Stimulated activated CD8-positive, alpha-beta memory T cell treated with anti-CD3 and anti-CD28 coated beads, Interleukin-2, amount 100 ng/mL, for 1 hour (primary cell): ENCODE data around the gene NOS3.

Source experiments
- DNase-seq, 2 donors: peaks; one replicate each; pipeline ENCODE4 v3.0.0-alpha.2; 2020; ENCODE audit warnings: low read depth in 2 of 2

NOS3 gene

DNA sequence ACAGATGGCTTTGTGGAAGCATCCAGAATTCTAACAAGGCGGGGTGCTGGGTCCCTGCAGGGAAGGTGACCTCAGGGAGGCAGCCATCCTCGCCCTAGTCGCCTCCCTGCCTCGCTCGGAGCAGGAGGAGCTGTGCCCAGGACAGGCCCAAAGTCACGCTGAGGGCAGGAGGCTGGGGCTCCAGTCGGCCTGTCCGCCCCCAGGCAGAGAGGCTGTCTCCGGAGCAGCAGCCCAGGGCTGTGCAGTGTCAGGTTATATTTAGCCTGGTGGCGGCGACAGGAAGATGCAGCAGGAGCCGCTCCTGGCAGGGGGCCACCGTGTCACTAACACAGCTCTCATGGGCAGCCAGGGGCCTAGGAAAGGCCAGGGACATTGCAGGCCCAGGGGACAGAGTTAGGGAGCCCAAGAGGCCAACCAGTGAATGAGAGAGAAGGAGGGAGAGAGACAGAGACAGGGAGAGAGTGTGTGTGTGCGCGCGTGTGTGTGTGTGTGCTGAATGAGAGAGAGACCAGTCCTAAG, 26.2 kb upstream of the NOS3 start:
- no peak for DNase-seq

DNA sequence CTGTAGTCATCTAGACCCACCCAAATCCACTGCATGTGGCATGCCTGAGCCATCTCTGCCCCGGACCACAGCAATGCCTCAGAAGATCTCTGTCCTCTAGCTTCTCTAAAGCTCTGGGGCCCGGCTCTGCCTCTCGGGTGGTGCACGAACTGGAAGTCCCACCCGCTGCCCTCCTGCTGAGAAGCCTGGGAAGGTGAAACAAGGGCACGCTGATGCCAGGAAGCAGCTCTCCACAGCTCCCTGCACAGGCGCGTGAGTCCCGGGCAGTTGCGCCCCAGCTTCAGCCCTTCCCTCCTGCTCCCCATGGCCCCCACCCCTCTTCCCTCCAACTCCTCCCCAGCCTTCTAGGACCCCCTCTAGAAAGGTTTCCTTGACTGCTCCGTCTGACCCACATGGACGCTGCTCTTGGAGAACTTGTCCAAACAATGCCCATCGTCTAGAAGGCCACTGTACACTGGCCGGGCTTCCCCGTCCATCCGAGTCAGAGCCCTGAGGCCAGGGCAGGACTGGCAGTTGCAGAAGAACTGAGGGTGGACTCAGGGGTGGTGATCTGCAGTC, 25.5 kb upstream of the NOS3 start:
- DNase-seq, result no peak

DNA sequence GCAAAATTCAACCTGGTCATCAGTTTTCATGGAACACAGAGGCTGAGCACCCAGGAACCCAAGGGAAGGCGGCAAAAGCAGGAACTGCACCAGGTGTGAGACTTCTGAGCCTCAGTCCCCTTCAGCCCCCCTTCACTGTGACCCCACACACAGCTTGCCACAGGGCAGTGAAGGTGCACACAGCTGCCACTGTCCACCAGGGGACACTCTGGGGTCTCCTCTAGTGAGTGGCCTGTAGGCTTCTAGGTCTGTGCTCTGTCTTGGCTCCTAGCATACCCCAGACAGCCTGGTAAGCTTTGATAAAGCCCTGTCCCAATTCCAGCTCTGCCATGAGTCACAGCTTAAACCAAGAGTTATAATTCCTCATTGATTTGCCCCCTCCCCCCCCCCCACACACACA, 24.8 kb upstream of the NOS3 start:
- no peak for DNase-seq

DNA sequence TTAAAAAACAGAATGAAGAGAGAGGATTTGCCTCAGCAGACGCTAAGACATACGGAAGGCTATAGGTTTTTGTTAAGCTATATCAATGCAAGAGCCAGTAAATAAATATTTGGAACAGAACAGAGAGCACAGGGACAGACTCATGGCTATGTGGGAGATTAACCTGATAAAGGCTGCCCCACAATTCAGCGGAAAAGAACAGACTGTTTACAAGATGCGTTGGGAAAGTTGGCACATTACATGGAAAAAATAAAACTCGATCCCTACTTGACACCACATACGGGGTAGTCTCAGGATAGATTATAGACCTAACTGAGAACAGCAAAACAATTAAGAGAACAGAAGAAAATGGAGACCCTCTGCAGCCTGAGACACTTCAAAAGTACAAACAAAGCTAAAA, 23.5 kb upstream of the NOS3 start:
- DNase-seq, result no peak

DNA sequence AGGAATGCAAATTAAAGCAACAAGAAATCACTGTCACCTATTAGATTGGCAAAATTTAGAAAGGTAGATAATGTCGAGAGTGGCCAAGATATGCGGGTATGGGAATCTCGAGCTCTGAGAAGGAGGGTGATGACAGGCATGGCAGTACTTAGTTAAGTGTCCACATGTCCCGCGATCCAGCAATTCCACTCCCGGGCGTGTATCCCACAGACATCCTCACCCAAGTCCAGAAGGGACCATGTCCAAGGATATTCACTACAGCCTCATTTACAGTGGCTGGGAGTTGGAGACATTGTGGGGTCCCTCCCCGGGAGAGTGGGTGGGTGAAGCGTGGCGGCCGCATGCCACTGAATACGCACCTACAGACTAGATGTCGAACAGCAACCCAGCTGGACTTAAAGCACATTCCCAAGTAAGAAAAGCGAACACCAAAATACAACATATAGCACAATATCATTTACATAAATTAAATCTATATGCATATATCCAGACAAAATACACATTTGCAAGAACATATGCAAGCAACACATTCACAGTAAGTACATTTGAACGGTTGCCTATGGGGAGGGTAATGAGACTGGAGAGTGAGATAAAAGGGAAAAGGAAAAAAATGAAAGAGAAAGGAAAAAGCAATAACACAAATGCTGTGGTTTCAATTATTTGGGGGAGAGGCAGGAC, 22.6 kb upstream of the NOS3 start:
- no peak for DNase-seq

DNA sequence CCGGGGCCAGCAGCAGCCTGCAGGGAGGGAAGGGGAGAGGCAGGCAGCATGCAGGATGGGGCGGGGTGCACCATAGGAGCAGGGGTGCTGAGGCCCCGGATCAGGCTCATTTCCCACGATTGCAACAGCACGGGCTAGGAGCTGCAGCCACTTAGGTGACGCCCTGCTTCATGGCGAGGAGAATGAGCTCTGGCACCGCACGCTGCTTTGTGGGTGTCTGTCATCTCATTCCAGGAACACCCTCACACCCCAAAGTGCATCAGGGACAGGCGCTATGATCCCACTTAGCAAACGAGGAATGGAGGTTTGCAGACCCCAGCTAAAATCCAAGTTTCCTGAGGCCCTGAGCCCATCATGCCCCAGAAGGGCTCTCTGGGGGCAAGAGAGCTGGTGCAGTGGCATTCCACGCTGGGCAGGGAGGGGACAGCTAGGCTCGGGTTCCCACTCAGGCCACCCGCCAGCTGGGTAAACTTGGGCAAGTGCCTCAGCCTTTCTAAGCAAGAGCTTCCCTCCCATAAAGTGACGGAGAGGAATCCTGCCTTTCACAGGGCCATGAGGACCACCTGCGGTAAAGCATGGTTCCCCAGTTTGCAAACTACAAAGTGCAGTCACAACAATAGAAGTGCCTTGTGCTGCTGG, 22.0 kb upstream of the NOS3 start:
- DNase-seq, result no peak

DNA sequence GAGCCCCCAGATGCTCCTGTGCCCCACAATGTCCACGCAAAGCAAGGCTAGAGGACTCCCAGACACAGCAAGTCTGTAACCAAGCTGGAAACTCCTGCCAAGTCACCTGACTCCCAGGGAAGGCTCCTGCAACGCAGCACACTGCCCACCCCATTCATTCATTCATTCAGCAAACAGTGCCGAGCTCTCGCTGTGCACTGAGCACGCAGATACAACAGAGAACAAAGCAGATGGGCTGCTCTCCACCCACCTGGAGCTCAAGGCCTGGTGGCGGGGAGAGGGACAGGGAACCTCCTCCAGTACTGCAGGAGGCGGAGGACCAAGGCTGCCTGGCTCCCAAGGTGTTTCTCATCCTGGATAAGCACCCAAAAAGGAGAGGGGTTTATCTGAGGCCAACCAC, 21.3 kb upstream of the NOS3 start:
- DNase-seq, result no peak

DNA sequence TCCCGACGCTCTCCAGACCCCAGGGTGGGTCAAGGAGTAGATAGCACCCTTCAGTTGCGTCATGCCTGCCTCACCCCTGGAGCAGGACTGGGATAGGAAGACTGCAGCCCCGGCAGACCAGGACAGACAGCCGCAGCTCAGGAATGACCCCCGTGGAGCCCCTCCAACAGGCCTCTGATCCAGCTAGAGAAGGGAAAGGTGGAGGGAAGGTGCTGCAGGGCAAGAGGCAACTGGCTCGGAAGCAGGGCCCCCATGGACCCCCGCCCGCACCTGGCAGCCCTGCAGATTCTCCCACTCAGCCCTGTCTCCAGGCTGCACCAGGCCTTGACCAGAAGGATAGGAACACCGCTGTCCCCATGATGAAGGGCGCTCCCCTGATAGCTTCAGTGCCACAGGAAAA, 20.4 kb upstream of the NOS3 start:
- DNase-seq, result no peak

DNA sequence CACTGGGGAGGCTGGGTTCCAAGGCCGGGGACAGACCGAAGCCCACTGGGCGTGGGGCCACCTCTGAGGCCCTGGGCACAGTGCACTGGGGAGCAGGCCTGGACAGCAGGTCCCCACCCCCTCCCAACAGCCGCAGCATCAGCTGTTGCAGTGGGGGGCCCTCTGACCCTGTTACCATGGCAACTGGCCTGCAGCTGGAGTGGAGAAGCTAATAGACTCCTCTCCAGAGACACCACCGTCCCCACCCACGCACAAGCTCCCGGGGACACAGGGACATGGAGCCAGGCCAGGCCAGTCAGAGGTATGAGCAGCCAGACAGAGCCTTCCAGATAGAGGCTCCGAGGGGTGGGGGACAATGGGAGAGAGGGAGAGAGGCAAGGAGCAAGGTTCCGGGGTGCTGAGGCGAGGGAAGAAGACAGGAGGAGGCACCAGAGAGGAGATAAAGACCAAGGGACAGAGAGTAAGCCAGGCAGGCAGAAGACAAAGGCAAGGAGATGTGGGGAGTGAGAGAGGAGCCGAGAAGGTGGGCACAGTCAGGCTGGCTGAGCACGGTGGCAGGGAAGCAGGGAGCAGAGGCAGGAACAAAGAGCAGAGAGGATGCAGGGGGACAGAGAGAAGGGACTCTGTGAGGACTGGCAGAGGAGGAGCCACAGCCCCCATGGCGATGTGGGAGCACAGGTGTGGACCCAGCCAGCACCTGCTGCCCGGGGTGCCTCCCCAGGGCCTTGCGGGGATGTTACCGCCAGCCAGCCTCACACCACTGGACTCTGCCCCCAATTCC, 19.4 kb upstream of the NOS3 start:
- DNase-seq, result no peak

DNA sequence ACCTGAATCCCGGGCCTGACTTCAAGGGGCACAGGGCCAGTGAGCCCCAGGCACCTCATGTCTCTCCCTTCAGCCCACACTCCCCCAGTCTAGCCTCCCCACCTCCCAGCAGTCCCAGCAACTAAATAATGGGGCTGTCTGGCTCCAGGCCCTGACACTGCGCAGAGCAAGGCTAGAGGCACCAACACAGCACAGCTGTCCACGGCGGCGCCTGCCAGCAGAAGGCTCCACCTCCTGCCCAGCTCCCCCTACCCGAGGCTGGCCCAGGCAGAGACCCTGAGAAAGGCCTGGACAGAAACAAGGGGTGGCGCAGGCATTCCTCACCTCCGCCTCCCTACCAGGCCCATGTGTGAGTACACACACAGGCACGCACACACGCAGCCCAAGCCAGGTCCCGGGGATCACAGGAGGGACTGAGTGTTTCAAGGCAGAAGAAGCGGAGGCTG, 18.8 kb upstream of the NOS3 start:
- no peak for DNase-seq

DNA sequence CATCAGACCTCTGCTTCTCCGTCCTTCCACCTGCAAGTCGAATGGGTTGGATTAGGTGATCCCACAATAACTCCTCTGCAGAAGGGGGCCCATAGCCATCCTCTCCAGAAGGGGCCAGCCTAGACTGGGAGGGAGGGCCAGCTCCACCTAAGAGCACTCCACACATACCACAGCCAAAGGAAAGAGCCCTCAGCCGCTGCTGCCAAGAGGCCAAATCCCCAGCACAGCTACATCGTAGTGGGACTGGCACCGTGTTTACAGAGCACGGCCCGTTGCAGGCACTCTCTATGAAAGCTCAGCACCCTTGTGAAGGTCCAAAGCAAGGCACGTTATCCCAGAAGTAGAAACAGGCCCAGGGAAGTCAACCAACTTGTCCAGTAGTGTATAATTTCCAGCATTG, 18.1 kb upstream of the NOS3 start:
- DNase-seq, result no peak

DNA sequence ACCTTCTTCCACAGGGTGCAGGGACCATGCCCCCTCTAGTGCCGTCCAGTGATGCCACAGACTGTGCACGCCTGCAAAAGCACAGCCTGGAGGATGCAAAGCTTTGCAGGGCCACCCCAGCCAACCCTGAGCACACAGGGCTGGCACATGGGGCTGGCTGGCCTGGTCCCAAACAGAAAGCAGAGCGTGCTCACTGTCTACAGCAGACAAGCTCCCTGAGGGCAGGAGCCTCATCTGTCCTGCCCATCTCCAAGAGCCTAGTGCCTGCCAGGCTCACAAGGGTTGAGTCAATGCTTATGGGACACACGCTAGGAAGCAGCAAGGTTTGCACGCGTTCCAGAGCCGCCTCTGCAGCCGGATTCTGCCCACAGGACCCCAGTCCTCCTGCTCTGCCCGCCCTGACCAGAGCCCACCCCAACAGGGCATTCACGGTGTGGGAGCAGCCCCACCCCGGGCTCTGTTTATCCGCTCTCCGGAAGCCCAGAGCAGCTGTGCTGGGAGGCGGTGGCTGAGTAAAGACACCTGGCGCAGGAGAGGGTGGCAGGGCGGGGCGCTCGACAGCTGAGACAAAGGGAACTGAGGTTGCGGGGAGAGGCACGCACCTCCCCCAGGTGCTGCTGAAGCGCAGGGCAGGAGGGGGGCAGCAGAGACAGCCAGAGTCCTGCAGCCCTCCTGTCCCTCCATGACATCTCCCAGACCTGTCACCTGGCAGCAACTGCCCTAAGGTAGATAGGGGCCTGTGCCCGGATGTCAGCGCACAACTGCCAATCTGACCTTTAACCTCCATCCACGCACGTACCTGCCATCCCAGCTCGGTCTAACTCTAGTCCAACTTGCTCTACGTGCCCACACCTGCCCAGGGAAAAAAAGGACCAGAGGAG, 17.0 kb upstream of the NOS3 start:
- DNase-seq, result no peak

DNA sequence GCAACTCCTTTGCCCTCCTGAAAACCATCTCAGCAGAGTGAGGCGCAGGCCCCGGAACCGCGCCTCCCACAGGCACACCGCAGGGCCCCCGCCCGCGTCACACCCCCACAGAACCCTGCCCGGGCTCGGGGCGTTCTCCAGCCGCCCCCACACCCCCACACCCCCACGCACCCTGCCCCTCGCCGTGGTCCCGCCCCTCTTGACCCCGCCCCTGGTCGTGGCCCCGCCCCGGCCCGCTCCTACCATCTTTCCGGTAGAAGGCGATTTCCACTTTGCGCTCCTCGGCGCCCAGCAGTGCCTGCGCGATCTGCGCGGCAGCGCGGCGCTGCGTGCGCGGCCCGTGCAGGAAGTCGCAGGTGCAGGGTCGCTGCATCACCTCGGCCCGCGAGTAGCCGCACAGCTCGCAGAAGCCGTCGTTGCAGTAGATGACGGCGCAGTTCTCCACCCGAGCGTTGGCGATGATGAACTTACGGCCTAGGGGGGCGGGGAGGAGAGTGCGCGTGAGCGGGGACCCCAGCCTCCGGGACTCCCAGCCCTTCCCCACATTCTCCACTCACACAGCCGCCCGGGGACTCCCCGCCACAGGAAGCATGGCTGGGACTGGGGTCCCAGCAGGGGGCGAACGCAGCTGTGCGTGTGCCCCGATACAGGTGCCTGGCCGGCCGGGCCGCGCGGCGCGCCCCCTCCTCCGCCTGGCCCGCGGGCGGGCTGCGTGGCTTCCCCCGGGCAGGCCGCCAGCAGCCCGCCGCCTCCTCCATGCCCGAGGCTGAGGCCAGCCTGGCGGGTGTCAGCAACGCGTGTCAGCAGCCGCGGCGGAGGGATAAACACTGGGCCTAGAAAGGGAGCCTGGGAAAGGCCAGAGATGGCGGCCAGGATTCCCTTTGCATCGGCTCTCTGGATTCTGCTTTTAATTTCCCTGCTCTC, 16.1 kb upstream of the NOS3 start:
- DNase-seq, result peak; percentile 65 to 70

DNA sequence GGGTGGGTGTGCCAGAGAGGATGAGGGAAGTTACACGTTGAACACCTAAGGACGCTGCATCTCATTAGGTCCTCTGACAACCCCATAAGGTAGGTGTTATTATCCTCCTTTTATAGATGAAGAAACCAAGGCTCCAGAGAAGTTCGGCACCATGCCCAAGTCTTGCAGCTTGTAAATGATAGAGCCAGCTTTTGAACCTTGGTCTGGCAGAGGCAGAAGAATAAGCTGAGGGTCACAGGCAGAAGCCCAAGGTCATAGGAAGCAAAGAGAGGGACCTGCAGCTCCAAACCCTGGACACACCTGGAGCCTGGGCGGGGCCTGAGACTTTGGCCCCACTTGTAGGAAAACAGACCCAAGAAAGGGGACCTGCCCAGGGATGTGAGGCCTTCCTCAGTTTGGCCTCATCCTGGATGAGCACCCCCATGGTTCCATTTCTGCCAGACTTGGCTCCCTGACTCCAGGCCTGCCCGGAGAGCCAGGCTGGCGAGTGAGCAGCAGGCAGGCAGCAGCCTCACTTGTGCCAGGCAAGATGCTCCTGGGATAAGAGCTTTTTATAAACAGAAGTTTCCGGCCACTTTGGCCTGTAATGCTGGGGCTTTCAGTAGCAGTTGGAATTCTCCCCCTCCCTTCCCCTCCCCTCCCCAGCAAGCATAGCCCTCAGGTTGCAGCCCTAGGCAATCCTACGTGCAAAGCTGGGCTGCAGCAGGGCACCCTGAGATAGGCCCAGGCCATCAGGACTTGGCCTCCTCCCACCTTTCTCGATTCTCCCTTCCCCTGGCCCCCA, 15.1 kb upstream of the NOS3 start:
- no peak for DNase-seq

DNA sequence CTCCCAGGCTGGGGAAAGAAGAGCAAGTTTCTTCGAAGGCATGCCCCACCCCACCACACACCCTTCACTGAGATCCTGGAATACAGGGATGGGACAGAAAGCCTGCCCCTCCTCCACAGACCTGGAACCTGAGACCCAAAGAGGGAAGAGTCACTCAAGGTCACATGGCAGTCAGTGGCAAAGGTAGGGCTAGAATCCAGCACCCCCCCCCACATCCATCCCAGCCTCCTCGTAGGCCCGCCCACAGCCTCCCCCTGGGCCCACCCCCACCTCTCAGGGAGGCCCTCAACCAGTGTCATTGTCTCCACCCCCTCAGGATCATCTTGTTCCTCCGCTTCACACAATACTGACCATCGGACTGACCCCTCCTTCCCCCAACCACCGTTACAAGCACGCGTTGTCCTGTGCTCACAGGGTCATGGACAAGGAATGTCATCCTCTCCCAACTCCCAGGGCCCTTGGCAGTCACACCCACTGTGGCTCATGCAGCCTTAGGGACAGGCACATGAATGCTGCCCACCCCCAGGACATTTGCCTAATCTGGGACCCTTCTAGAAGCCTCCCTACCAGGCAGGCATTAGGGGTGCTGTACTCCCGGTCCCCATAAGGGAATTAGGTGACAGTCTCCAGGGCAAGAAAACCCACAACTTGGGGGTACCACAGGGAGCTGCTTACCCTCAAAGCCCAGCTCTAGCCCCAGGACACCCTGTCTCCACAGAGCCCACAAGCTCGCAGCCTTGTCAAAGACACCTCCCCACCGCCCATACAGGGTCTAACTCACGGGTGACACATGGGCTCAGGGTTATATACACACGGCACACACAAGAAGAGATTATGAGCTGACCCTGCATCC, 14.1 kb upstream of the NOS3 start:
- DNase-seq, result no peak

DNA sequence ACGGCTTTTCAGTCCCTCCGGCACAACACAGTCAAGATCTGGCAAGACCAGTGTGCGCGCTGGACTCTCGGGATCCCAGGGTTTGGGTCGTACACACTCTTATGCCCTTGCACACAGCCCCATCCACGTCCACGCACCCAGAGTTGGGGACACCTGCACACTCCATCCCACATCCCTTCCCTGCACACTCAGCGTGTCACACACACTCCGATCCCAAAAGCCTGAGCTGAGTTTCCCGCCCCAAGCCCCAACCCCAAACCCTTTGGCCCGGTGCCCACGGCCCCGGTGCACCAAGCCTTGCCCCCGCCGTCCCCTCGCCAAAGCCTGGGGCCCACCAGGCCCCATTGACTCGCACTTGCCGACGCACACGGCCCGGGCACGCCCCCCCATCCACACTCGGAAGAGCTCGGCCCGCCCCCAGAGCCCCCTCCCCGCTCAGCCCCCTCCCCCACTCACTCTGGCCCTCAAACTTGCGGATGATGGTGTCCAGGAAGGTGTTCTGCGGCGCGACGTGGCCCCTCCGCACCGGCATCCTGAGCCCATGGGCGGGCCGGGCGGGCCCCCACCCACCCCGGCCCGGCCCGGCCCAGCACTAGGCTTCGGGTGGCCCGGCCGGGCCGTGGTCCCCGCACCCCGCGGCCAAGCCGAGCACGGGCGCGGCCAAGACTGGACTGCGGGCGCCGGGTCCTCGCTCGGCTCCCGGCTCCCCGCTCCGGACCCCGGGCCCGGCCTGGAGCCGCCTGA, 13.3 kb upstream of the NOS3 start:
- no peak for DNase-seq

DNA sequence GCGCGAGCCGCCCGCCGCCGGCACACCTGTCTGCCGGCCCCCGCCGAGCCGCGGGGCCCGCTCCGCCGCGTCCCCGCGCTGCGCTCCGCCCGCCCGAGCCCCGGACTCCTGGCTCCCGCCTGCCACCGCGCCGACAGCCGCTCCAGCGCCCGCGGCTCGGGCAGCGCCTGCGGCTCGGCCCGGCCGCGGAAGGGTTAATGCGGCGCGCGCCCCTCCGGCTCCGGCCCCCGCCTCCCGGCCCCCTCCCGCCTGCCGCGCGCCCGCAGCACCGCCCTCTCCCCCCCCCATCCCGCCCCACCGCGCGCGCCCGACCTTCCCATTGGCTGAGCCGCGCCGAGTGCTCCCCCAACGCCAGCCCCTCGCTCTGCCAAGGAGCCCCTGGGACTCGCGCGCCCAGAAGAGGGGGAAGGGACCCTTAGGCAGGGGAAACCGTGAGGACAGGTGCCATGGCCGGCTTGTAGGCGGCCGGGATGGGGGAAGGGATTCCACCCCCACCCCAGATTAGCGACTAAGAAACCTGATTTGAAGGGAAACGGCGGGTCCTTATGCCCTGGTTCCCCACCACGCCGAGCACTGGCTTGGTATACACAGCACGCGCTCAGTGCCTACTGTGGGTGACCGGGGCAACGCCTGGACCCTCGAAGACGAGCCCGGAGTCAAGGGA, 12.6 kb upstream of the NOS3 start, which contains the start of gene KCNH2:
KCNH2 (minus strand) TSS at position 196 of the 664 bp plus-strand sequence. CDS start 408 bp downstream, outside the sequence.
- no peak for DNase-seq
